HG03060 (cell line): ENCODE results near the gene GNG7.
"Not testable (repeated sequence)": the region's sequence is repeated elsewhere in the genome, so short reads cannot be mapped to it uniquely, and the experiment has no call there.

ENCODE experiments used
- ATAC-seq: cut with Tn5 transposase; IDR thresholded peaks from one replicate; pipeline ENCODE4 v1.9.1; 2021; ENCODE audit warnings: low read depth, moderate number of reproducible peaks; ENCODE audit not compliant: unreplicated experiment

GNG7 gene

GRCh38 chr19:2524840-2525723, 177.4 kb downstream of the GNG7 start:
- no peak for ATAC-seq

GRCh38 chr19:2524361-2524839, 178.1 kb downstream of the GNG7 start:
- no peak for ATAC-seq

- no peak for ATAC-seq
These were observed 178.7 kb downstream of the GNG7 start for GRCh38 chr19:2523630-2524311.

- no peak for ATAC-seq
These were observed 183.0 kb downstream of the GNG7 start for GRCh38 chr19:2519482-2519881.

GRCh38 chr19:2518856-2519255, 183.6 kb downstream of the GNG7 start:
- not testable (repeated sequence) for ATAC-seq

GRCh38 chr19:2517881-2518601, 184.5 kb downstream of the GNG7 start:
- no peak for ATAC-seq

GRCh38 chr19:2516727-2517126, 185.8 kb downstream of the GNG7 start:
- ATAC-seq, result no peak

- no peak for ATAC-seq
These were observed 187.4 kb downstream of the GNG7 start for GRCh38 chr19:2514981-2515518.

GRCh38 chr19:2512523-2513431, 189.7 kb downstream of the GNG7 start:
- no peak for ATAC-seq

- ATAC-seq, result no peak
These were observed 190.5 kb downstream of the GNG7 start for GRCh38 chr19:2511991-2512390.

- no peak for ATAC-seq
These were observed 190.9 kb downstream of the GNG7 start for GRCh38 chr19:2511570-2511969.

GRCh38 chr19:2509096-2509495, 193.4 kb downstream of the GNG7 start:
- no peak for ATAC-seq

GRCh38 chr19:2507109-2507508, 195.4 kb downstream of the GNG7 start:
- ATAC-seq, result no peak

- not testable (repeated sequence) for ATAC-seq
These were observed 195.8 kb downstream of the GNG7 start for GRCh38 chr19:2506656-2507055.

GRCh38 chr19:2503521-2504109, 198.9 kb downstream of the GNG7 start:
- no peak for ATAC-seq

GRCh38 chr19:2500841-2501261, 201.6 kb downstream of the GNG7 start:
- no peak for ATAC-seq

GRCh38 chr19:2500156-2500555, 202.3 kb downstream of the GNG7 start:
- ATAC-seq, result no peak

GRCh38 chr19:2497186-2497585, 205.3 kb downstream of the GNG7 start:
- no peak for ATAC-seq

GRCh38 chr19:2495651-2496316, 206.7 kb downstream of the GNG7 start:
- no peak for ATAC-seq
